ENCODE measurements around the gene NISCH. TPM values are rescaled to one million over a fixed set of nuclear protein-coding genes. Genes with fewer than 3 reads are reported as not detected.

The NISCH gene
- total RNA-seq, 2 donors from 2014 or later: 75.2 to 123 TPM

DNA sequence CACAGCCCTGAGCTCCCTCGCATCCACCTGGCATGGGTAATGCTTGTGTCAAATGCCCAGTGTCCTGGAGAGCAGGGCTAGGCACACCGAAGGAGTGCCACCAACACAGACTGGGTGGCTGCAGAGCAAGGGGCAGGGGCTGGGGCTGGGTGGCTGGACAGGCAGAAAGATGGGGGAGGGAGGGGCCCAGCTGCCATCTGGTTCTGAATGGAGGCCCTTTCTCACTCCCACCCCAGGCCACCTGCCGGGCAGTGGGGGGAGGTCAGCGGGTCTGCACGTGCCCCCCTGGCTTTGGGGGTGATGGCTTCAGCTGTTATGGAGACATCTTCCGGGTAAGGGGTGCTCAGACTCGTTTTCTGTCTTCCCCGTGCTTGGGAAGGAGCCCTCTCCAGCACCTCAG, 56.7 kb downstream of the NISCH start:
- no peaks in the 10 kb centered on the region for H3K27me3 Mint-ChIP-seq
- no peak for ATAC-seq (replicated peaks)
- no peaks in the 10 kb centered on the region for H3K36me3 Mint-ChIP-seq (ENCODE audit: low read depth)
- no peaks in the 10 kb centered on the region for H3K9me3 Mint-ChIP-seq
- H3K4me3 Mint-ChIP-seq: no peak overlapping the region
- no peak overlapping the region for H3K27ac Mint-ChIP-seq
- H3K4me1 Mint-ChIP-seq: no peaks in the 10 kb centered on the region

DNA sequence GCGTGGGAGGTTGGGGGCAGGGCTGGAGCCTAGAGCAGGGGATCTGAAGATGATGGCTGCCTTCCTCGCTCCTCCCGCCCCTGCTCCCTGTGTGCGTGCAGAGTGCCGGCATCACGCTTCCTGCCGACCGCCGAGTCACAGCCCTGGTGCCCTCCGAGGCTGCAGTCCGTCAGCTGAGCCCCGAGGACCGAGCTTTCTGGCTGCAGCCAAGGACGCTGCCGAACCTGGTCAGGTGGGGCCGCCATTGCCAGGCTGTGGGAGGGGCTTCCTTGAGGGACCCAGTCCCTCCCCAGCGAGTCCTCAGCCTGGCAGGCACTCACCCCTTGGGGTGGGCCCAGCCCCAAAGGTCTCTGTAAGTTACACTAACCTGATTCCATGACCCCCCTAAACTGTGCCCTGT, 57.3 kb downstream of the NISCH start:
- Mint-ChIP-seq H3K27ac (no peak overlapping the region), H3K4me3 (no peak overlapping the region), H3K9me3 (no peaks in the 10 kb centered on the region), H3K4me1 (no peaks in the 10 kb centered on the region), H3K27me3 (no peaks in the 10 kb centered on the region), H3K36me3 (ENCODE audit: low read depth) (no peaks in the 10 kb centered on the region)
- no peak for ATAC-seq (replicated peaks)

DNA sequence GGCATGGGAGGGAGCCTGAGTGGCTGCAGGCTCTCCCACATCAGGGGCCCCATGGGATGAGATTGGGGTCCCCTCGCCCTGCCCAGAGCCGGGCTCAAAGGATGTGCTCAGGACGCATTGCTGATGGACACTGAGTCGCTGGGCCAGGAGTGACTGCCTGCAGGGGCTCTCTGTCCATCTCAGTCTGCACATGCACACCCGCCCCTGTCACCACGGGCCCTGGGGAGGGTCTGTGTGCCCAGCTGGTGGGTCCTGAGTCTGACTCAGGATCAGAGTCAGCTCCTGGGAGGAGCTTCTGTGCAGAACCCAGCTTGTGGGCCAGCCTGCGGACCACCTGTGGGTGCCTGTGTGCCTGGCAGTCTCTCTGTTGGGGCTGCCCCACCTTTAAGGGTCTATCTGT, 57.9 kb downstream of the NISCH start:
- H3K27ac Mint-ChIP-seq: no peak overlapping the region
- H3K27me3 Mint-ChIP-seq: no peaks in the 10 kb centered on the region
- H3K36me3 Mint-ChIP-seq (ENCODE audit: low read depth): no peaks in the 10 kb centered on the region
- H3K4me3 Mint-ChIP-seq: no peak overlapping the region
- no peaks in the 10 kb centered on the region for H3K4me1 Mint-ChIP-seq
- ATAC-seq (replicated peaks): no peak
- H3K9me3 Mint-ChIP-seq: no peaks in the 10 kb centered on the region

DNA sequence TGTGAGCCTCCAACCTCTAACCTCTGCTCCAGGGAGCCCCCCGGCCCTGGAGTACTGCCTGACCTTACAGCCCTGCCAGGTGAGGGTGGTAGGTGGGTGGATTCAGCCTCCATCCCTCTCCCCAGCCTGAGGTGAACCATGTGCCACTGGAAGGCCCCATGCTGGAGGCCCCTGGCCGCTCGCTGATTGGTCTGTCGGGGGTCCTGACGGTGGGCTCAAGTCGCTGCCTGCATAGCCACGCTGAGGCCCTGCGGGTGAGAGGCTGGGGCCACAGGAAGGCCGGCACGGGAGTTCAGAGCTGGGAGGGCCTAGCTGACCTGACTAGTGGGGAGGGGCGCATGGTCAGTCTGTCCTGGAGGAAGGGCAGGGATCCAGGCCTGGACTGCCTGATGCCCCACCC, 59.2 kb downstream of the NISCH start:
- Mint-ChIP-seq H3K4me3 (no peak overlapping the region), H3K4me1 (no peaks in the 10 kb centered on the region), H3K36me3 (ENCODE audit: low read depth) (no peaks in the 10 kb centered on the region), H3K27me3 (no peaks in the 10 kb centered on the region), H3K27ac (no peak overlapping the region), H3K9me3 (no peaks in the 10 kb centered on the region)
- ATAC-seq (replicated peaks): no peak

DNA sequence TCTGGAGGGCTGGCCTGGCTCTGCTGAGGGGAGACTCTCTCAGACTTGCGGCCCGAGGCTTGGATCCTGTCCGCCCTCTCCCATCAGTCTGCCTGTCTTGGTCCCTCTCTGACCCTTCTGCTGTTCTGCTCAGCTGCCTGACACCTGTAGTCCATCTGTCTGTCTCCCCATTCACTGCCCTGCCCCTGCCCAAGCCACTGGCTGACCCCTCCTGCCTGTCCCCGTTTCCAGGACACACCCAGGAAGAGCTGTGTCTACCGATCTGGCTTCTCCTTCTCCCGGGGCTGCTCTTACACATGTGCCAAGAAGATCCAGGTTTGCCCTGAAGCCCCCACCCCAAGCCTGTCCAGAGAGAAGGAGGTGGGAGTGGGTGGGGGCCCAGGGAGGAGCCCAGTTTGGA, 59.8 kb downstream of the NISCH start:
- Mint-ChIP-seq H3K4me3 (no peak overlapping the region), H3K27me3 (no peaks in the 10 kb centered on the region), H3K27ac (no peak overlapping the region), H3K4me1 (no peaks in the 10 kb centered on the region), H3K9me3 (no peaks in the 10 kb centered on the region), H3K36me3 (ENCODE audit: low read depth) (no peaks in the 10 kb centered on the region)
- no peak for ATAC-seq (replicated peaks)

DNA sequence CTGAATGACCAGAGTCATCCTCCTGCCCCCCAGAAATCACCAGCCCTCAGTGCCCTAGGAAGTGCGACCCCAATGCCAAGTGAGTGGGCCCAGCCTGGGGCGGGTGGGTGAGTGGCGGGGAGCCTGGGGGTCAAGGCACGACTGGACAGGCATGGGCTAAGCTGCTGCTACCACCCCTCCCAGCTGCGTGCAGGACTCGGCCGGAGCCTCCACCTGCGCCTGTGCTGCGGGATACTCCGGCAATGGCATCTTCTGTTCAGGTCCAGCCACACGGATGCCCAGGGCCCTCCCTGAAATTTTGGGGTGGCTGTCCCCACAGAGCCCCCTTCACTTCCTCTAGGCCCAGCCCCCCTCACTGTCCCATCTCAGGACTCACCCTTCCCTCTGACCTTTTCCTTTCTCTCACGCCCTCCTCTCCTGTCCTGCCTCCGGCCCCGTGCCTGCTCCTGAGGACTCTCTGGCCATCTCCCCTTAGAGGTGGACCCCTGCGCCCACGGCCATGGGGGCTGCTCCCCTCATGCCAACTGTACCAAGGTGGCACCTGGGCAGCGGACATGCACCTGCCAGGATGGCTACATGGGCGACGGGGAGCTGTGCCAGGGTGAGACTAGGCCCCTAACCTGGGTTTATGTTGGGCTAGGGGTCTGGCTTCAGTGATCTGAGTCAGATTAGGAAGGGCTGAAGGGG, 61.2 kb downstream of the NISCH start:
- Mint-ChIP-seq H3K4me1 (no peaks in the 10 kb centered on the region), H3K27ac (no peak overlapping the region), H3K36me3 (ENCODE audit: low read depth) (no peaks in the 10 kb centered on the region), H3K27me3 (no peaks in the 10 kb centered on the region), H3K9me3 (no peaks in the 10 kb centered on the region), H3K4me3 (no peak overlapping the region)
- ATAC-seq (replicated peaks): no peak

DNA sequence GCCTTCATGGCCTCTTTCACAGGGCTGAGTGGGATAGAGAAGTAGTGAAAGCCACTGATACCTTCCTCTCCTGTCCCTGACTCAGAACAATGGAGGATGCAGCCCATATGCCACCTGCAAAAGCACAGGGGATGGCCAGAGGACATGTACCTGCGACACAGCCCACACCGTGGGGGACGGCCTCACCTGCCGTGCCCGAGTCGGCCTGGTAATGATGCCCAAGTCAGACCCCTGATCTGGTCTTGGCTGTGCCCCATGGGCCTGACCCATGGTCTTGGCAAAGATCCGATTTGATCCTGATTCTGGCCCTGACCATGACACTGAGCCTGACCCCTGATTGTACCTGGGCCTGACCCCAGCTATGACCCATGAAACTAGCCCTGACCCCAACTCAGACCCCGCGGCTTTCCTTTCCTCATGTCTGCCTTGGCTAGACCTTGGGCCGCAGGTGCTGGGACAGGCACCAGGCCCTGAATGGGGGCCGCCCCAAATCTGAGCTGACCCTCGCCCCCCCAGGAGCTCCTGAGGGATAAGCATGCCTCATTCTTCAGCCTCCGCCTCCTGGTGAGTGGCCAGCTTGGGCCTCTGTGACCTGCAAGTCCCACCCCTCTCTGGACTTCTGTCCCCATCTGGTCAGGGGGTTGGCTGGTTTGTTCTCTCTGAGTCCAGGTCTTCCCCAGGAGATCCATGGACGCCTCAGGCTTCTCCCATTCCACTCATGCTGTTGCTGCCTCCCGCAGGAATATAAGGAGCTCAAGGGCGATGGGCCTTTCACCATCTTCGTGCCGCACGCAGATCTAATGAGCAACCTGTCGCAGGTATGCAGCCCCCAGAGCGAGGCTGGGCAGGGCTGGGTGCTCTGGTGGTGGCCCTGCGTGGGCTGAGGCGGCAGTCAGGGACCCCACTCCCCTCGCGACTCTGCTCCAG, 62.7 kb downstream of the NISCH start:
- Mint-ChIP-seq H3K27me3 (no peaks in the 10 kb centered on the region), H3K4me1 (no peaks in the 10 kb centered on the region), H3K27ac (no peak overlapping the region), H3K4me3 (no peak overlapping the region), H3K36me3 (ENCODE audit: low read depth) (no peaks in the 10 kb centered on the region), H3K9me3 (no peaks in the 10 kb centered on the region)
- ATAC-seq (replicated peaks): no peak

DNA sequence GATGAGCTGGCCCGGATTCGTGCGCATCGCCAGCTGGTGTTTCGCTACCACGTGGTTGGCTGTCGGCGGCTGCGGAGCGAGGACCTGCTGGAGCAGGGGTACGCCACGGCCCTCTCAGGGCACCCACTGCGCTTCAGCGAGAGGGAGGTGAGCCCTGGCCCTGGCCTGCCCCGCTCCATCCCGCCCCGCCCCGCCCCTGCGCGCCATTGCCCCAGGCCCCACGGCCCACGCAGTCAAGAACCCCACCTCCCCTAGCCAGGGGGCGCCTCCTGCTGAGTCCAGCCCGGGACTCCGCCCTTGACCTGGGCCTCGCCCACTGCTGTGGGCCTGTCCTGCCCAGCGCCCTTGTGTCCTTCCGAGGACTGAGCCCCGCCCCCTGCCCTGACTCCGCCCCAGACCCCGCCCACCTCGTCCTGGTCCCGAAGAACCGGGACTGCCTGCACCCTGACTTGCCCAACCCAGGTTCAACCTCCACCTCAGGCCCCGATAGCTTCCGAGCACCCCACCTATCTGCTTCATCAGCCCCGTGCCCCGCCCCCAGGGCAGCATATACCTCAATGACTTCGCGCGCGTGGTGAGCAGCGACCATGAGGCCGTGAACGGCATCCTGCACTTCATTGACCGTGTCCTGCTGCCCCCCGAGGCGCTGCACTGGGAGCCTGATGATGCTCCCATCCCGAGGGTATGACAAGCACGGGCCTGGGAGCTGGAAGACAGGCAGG, 63.5 kb downstream of the NISCH start:
- Mint-ChIP-seq H3K4me3 (no peak overlapping the region), H3K27me3 (no peaks in the 10 kb centered on the region), H3K36me3 (ENCODE audit: low read depth) (no peaks in the 10 kb centered on the region), H3K4me1 (no peaks in the 10 kb centered on the region), H3K27ac (no peak overlapping the region), H3K9me3 (no peaks in the 10 kb centered on the region)
- no peak for ATAC-seq (replicated peaks)

DNA sequence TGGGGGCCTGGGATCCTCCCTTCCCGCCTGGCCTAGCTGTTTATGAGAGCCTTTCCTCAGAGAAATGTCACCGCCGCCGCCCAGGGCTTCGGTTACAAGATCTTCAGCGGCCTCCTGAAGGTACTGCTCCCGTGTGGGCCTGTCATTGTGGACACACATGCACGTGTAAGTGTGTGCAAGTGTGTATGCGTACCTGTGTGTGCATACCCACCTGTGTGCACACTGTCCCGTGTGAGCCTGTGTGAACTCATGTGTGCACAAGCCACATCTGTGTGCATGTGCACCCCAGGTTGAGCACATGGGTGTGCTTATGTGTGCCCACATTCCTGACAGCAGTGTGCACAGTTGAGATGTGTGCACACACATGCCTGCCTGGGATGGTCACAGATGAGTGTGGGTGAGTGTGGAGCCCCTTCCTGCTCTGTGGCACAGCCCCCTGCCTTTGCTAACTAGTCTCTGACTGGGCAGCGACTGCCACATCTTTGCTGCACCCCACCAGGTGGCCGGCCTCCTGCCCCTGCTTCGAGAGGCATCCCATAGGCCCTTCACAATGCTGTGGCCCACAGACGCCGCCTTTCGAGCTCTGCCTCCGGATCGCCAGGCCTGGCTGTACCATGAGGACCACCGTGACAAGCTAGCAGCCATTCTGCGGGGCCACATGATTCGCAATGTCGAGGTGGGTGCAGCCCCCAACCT, 64.2 kb downstream of the NISCH start:
- Mint-ChIP-seq H3K27ac (no peak overlapping the region), H3K36me3 (ENCODE audit: low read depth) (no peaks in the 10 kb centered on the region), H3K4me1 (no peaks in the 10 kb centered on the region), H3K9me3 (no peaks in the 10 kb centered on the region), H3K27me3 (no peaks in the 10 kb centered on the region), H3K4me3 (no peak overlapping the region)
- no peak for ATAC-seq (replicated peaks)

DNA sequence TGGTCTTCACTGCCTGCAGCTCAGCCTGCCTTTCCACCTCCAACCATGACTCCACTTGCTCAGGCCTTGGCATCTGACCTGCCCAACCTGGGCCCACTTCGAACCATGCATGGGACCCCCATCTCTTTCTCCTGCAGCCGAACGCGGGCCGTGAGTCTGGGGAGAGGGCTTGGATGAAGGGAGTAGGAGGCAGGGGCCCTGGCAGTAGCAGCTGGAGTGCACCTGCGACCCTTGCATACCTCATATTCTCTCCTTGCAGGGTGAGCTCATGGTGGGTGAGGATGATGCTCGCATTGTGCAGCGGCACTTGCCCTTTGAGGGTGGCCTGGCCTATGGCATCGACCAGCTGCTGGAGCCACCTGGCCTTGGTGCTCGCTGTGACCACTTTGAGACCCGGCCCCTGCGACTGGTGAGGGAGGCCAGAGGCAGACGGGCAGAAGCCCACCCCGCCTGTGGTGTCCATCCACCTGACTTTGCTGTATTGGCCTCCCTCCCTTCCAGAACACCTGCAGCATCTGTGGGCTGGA, 64.8 kb downstream of the NISCH start:
- H3K36me3 Mint-ChIP-seq (ENCODE audit: low read depth): no peaks in the 10 kb centered on the region

DNA sequence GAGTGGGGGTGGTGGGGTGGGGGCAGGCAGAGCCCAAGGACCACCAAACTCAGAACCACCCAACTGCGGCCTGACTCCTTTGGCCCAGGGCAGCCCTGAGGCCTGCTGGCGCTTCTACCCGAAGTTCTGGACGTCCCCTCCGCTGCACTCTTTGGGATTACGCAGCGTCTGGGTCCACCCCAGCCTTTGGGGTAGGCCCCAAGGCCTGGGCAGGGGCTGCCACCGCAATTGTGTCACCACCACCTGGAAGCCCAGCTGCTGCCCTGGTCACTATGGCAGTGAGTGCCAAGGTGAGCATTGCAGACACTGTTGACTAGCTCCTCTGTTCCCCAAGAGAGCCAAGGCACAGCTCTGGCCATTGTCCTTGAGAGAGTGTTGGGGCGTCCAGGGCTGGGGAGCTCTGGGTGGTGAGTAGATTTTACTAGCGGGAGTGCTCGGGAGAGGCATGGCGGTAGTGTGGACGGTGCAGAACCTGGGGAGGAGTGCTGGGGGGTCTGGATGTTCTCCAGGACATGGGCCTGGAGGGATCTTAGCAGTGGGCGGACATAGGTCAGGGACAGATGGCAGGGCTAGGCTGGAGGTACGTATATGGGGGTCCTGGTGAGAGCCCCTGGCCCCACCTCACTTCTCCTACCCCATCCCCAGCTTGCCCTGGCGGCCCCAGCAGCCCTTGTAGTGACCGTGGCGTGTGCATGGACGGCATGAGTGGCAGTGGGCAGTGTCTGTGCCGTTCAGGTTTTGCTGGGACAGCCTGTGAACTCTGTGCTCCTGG, 65.5 kb downstream of the NISCH start:
- ATAC-seq (replicated peaks): no peak
- H3K36me3 Mint-ChIP-seq (ENCODE audit: low read depth): no peaks in the 10 kb centered on the region

More for the DNA sequence above, 64.8 kb downstream of the NISCH start:
- Mint-ChIP-seq H3K4me1 (no peaks in the 10 kb centered on the region), H3K9me3 (no peaks in the 10 kb centered on the region), H3K4me3 (no peak overlapping the region), H3K27ac (no peak overlapping the region), H3K27me3 (no peaks in the 10 kb centered on the region)
- ATAC-seq (replicated peaks): no peak

DNA sequence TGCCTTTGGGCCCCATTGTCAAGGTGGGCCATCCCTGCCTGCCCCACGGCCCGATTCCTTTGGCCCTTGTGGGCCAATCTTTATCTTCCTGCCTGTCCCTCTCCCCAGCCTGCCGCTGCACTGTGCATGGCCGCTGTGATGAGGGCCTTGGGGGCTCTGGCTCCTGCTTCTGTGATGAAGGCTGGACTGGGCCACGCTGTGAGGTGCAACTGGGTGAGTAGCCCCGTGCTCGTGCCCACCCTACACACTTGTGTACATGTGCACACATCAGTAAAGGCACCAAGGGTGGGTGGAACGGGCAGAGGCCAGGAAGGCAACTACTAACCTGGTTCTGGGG, 66.1 kb downstream of the NISCH start:
- Mint-ChIP-seq H3K4me3 (no peak overlapping the region), H3K36me3 (ENCODE audit: low read depth) (no peaks in the 10 kb centered on the region), H3K4me1 (no peaks in the 10 kb centered on the region), H3K9me3 (no peaks in the 10 kb centered on the region), H3K27ac (no peak overlapping the region), H3K27me3 (no peaks in the 10 kb centered on the region)
- no peak for ATAC-seq (replicated peaks)

More for the DNA sequence above, 65.5 kb downstream of the NISCH start:
- Mint-ChIP-seq H3K27ac (no peak overlapping the region), H3K9me3 (no peaks in the 10 kb centered on the region), H3K4me1 (no peaks in the 10 kb centered on the region), H3K27me3 (no peaks in the 10 kb centered on the region), H3K4me3 (no peak overlapping the region)

DNA sequence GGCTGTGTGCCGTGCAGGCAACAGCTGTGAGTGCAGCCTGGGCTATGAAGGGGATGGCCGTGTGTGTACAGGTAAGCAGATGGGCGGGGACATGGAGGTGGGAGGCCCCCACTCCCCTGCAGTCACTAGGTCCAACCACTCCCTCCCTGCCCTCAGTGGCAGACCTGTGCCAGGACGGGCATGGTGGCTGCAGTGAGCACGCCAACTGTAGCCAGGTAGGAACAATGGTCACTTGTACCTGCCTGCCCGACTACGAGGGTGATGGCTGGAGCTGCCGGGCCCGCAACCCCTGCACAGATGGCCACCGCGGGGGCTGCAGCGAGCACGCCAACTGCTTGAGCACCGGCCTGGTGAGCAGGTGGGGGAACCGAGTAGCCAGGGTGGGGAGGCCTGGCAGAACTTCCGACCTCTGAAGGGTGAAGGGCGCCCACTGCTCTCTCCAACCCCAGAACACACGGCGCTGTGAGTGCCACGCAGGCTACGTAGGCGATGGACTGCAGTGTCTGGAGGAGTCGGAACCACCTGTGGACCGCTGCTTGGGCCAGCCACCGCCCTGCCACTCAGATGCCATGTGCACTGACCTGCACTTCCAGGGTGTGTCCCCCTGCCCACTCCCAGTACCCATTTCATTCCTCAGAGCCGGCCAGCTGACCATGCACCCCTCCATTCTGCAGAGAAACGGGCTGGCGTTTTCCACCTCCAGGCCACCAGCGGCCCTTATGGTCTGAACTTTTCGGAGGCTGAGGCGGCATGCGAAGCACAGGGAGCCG, 66.7 kb downstream of the NISCH start:
- Mint-ChIP-seq H3K36me3 (ENCODE audit: low read depth) (no peaks in the 10 kb centered on the region), H3K4me3 (no peak overlapping the region), H3K27ac (no peak overlapping the region), H3K4me1 (no peaks in the 10 kb centered on the region), H3K27me3 (no peaks in the 10 kb centered on the region), H3K9me3 (no peaks in the 10 kb centered on the region)
- no peak for ATAC-seq (replicated peaks)

Data from activated T-helper 17 cell treated with anti-CD3 and anti-CD28 coated beads, Interleukin-2, amount 50 U/mL, for 72 hours (primary cell).